H54 (cell line): ENCODE measurements around the gene ESPNL.
"Not testable (repeated sequence)": the region's sequence is repeated elsewhere in the genome, so short reads cannot be mapped to it uniquely, and the experiment has no call there.

Experiments used
- DNase-seq: peaks from one replicate; pipeline ENCODE4 v3.0.0; 2011; ENCODE audit warnings: low spot score, mixed read lengths; ENCODE audit not compliant: insufficient read length
- FAIRE-seq: peaks from 3 replicates; lab custom pipeline; 2011; peaks lifted over from hg19 to GRCh38; lab: Jason Lieb, UNC
- POLR2A ChIP-seq: IDR thresholded peaks from 2 replicates; pipeline ENCODE4 v1.6.1; 2011; ENCODE audit warnings: low read depth, mild to moderate bottlenecking, low read length

ESPNL gene

GRCh38 chr2:238066218-238066617, 33.9 kb upstream of the ESPNL start:
- FAIRE-seq: no peak
- DNase-seq: no peak
- TF ChIP-seq POLR2A: no peak

DNA sequence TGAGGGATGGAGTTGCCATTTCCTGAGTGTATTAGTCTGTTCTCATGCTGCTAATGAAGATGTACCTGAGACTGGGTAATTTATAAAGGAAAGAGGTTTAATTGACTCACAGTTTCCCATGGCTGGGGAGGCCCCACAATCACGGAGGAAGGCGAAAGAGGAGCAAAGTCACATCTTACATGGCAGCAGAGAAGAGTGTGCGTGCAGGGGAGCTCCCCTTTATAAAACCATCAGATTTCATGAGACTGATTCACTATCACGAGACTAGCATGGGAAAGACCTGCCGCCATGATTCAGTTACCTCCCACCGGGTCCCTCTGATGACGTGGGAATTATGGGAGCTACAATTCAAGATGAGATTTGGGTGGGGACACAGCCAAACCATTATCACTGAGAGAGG, 33.4 kb upstream of the ESPNL start:
- not testable (repeated sequence) for DNase-seq, FAIRE-seq

GRCh38 chr2:238067939-238068338, 32.2 kb upstream of the ESPNL start:
- FAIRE-seq (no peak), DNase-seq (no peak)
- TF ChIP-seq POLR2A: no peak

DNA sequence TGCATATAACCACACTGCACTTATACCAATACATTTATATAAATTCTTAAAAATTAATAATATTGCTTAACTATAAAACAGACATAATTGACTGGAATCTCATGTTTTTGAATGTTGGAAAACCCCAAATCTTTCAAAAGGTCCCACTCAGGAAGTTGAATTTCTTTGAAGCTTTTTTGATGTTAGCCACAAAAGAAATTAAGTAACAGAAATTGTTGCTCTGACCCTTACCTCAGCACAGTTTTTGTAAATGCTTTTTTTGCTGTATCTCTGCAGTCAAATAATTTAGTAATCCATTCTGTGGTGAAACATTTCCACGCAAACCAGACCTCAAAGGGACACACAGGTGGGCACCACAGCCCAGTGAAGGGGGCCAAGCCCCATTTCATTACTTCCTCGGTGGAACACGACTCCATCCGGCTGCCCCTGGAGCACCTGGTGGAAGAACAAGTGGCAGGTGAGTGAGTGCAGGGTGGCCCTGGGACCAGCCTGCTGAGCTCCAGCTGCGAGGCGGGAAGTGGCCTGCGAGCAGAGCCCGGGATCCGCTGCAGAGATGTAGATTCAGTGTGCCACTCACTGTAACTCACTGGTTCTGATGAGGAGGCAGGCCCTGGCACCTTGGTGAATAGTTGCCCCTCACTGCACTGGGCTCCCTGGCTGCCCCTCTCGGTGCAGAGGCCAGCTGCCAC, 31.0 kb upstream of the ESPNL start:
- no peak for FAIRE-seq
- no peak for TF ChIP-seq POLR2A
- DNase-seq: no peak

- DNase-seq (no peak), FAIRE-seq (no peak)
- TF ChIP-seq POLR2A: no peak
Measured at GRCh38 chr2:238069877-238070276, 30.3 kb upstream of the ESPNL start.

DNA sequence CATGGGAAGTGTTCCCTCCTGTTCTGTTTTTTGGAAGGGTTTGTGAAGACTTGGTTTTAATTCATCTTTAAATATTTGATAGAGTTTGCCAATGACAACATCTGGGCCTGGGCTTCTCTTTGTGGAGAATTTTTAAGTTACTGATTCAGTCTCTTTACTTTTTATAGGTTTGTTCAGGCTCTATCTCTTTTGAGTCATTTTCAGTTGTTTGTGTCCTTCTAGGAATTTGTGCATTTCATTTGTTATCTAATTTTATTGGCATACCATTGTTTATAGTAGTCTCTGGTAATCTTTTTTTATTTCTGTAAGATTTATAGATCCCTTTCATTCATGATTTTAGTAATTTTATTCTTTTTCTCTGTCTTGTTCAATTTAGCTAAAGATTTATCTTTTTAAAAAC, 24.7 kb upstream of the ESPNL start:
- DNase-seq (no peak), FAIRE-seq (no peak)
- no peak for TF ChIP-seq POLR2A

GRCh38 chr2:238077292-238077691, 22.8 kb upstream of the ESPNL start:
- no peak for TF ChIP-seq POLR2A
- no peak for DNase-seq
- no peak for FAIRE-seq

DNA sequence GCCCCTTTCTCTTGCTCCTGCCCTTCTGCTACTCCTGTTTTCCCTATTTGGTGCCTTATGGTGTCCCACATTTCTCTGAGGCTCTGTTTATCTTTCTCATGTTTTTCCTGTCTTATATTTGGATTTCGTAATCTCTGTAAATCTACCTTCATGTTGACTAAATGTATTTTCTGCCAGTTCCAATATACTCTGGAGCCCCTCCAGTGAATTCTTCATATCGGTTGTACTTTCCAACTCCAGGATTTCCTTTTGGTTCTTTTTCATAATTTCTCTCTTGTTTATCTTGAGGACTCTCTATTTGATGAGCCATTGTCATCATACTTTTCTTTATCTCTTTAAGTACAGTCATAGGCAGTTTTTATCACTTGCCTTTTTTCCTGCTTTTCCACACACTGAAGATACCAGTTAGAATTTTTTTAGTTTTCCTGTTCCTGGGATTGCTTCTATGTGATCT, 20.2 kb upstream of the ESPNL start:
- no peak for FAIRE-seq
- no peak for TF ChIP-seq POLR2A
- DNase-seq: no peak

- FAIRE-seq (no peak), DNase-seq (no peak)
- no peak for TF ChIP-seq POLR2A
Measured at GRCh38 chr2:238080518-238080917, 19.6 kb upstream of the ESPNL start.

- no peak for TF ChIP-seq POLR2A
- FAIRE-seq: no peak
- DNase-seq: no peak
Measured at GRCh38 chr2:238081150-238081549, 19.0 kb upstream of the ESPNL start.

DNA sequence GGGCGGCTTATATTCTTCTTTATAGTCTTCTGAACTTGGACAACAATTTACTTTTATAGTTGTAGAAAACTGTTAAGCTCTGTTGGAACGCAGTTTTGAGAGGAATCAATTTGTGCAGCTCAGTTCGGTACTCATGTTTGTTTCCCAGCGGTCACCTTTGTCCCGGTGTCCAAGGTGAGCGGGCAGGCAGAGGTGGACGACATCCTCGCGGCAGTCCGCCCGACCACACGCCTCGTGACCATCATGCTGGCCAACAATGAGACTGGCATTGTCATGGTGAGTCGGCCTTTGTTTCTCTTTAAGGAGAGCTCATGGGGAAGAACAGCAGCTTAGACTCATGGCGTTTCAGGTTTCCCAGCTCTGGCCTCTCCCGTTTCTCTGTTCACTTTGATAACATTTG, 18.6 kb upstream of the ESPNL start:
- DNase-seq (no peak), FAIRE-seq (no peak)
- no peak for TF ChIP-seq POLR2A

DNA sequence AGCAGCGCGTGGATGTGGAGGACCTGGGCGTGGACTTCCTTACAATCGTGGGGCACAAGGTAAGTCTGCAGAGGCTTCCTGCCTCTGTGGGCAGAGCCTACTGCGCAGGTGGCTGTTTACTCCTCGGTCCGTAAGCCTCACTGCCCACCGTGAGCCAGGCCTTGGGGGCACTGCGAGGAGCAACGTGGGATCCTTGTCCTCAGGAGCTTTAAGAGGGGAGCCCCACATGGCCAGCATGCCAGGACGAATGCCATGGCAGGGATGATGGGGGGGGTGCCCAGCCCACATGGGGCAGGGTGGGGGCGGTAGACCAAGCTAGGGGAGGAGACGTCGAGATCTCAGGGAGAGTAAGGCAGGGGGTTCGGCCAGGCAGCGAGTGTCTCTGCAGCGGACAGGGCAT, 18.0 kb upstream of the ESPNL start:
- FAIRE-seq (no peak), DNase-seq (no peak)
- TF ChIP-seq POLR2A: no peak

DNA sequence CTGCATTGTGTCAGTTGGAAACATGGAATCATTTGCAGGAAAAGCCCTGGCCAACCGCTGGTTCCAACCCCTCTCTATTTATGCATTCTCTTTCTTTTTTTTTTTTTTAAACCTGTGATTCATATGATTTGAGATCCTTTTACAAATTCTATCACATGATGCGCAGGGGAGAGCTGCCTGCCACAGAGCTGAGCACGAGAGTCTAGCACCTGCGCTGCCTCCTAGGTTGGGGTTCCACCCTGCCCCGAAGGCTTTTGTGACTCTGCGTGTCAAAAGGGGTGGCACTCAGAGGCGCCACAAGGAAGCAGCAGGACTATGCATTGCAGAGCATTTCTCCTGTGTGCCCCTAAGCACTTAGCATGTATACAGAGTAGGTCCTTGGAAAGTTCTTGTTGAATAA, 17.3 kb upstream of the ESPNL start:
- no peak for TF ChIP-seq POLR2A
- no peak for DNase-seq
- no peak for FAIRE-seq

- TF ChIP-seq POLR2A: no peak
- DNase-seq (no peak), FAIRE-seq (no peak)
Measured at GRCh38 chr2:238083919-238084318, 16.2 kb upstream of the ESPNL start.

GRCh38 chr2:238084761-238085160, 15.4 kb upstream of the ESPNL start:
- TF ChIP-seq POLR2A: no peak
- FAIRE-seq: no peak
- no peak for DNase-seq
